HepG2 (cell line): ENCODE results near the gene RNASE13. TPM values are rescaled to one million over a fixed set of nuclear protein-coding genes. Genes with fewer than 3 reads are reported as not detected.

Source experiments
- EZH2 ChIP-seq: conservative IDR thresholded peaks from 2 replicates; pipeline ENCODE4 v1.6.1; 2012; ENCODE audit warnings: mild to moderate bottlenecking, low read depth, low read length, moderate library complexity
- HMG20A ChIP-seq: IDR thresholded peaks from 2 replicates; pipeline ENCODE4 v1.6.1; 2016; ENCODE audit warnings: borderline replicate concordance
- HNF4A ChIP-seq: sonication (generic); formaldehyde crosslinking; IDR thresholded peaks from 2 replicates; pipeline ENCODE4 v1.4.0; 2020; ENCODE audit warnings: missing genetic modification reagents
- IRF2 ChIP-seq: IDR thresholded peaks from 2 replicates; pipeline ENCODE4 v1.6.1; 2018; ENCODE audit warnings: missing genetic modification reagents, missing compliant biosample characterization
- MTA1 ChIP-seq: sonication (generic); formaldehyde crosslinking; IDR thresholded peaks from 2 replicates; pipeline ENCODE4 v1.4.0; 2020; ENCODE audit warnings: missing genetic modification reagents, mild to moderate bottlenecking, borderline replicate concordance
- ZBTB1 ChIP-seq: sonication (generic); formaldehyde crosslinking; IDR thresholded peaks from 2 replicates; pipeline ENCODE4 v1.4.0; 2020; ENCODE audit warnings: missing genetic modification reagents, borderline replicate concordance
- ZFY ChIP-seq: sonication (generic); formaldehyde crosslinking; IDR thresholded peaks from 2 replicates; pipeline ENCODE4 v1.4.0; 2020; ENCODE audit warnings: missing genetic modification reagents
- ZNF143 ChIP-seq: sonication (generic); formaldehyde crosslinking; IDR thresholded peaks from 2 replicates; pipeline ENCODE4 v1.4.0; 2020; ENCODE audit warnings: missing genetic modification reagents
- ZNF232 ChIP-seq: sonication (generic); formaldehyde crosslinking; IDR thresholded peaks from 2 replicates; pipeline ENCODE4 v1.4.0; 2020; ENCODE audit warnings: missing genetic modification reagents, borderline replicate concordance
- ZNF556 ChIP-seq: sonication (generic); formaldehyde crosslinking; IDR thresholded peaks from 2 replicates; pipeline ENCODE4 v1.4.0; 2020; ENCODE audit warnings: mild to moderate bottlenecking, missing genetic modification reagents, borderline replicate concordance
- ZNF557 ChIP-seq: sonication (generic); formaldehyde crosslinking; IDR thresholded peaks from 2 replicates; pipeline ENCODE4 v1.4.0; 2020; ENCODE audit warnings: missing genetic modification reagents
- ZNF558 ChIP-seq: sonication (generic); formaldehyde crosslinking; IDR thresholded peaks from 2 replicates; pipeline ENCODE4 v1.9.0; 2022; ENCODE audit warnings: mild to moderate bottlenecking, missing genetic modification reagents, borderline replicate concordance
- ZNF615 ChIP-seq: sonication (generic); formaldehyde crosslinking; IDR thresholded peaks from 2 replicates; pipeline ENCODE4 v1.5.0; 2020; ENCODE audit warnings: mild to moderate bottlenecking, missing genetic modification reagents, borderline replicate concordance
- ZNF713 ChIP-seq: sonication (generic); formaldehyde crosslinking; IDR thresholded peaks from 2 replicates; pipeline ENCODE4 v1.4.0; 2020; ENCODE audit warnings: mild to moderate bottlenecking, missing genetic modification reagents
- ZNF747 ChIP-seq: sonication (generic); formaldehyde crosslinking; IDR thresholded peaks from 2 replicates; pipeline ENCODE4 v1.8.1; 2023; ENCODE audit warnings: missing genetic modification reagents, mild to moderate bottlenecking, borderline replicate concordance
- polyA plus RNA-seq, 8 experiments: library from polyadenylated mRNA; depleted of rRNA in 3 of 8; stranded (reverse) in 7 of 8; unstranded in 1 of 8; fragments of >200 nt; fragmentation: Illumina TruSeq in 4 of 8; extraction: Trizol in 4 of 8; gene quantifications; 2 replicates each; pipeline versions ENCODE4 v1.2.1 to v1.2.3, GENCODE V29; 2011 to 2016; ENCODE audit warnings: low read depth in 4 of 8, missing spikeins in 1 of 8, mixed read lengths in 1 of 8; ENCODE audit not compliant: insufficient read depth in 1 of 8
- total RNA-seq, 5 experiments: library from RNA; depleted of rRNA; stranded (reverse); fragments of >200 nt; fragmentation: Illumina TruSeq; extraction: Trizol; gene quantifications; 2 replicates each; pipeline ENCODE4 v1.2.3, GENCODE V29; 2016; ENCODE audit warnings: low read depth in 1 of 5
- TF ChIP-seq, protein P1 (sequence below): sonication (generic); formaldehyde crosslinking; conservative IDR thresholded peaks from 2 replicates; pipeline ENCODE4 v1.4.0; 2020; ENCODE audit warnings: missing genetic modification reagents
- TF ChIP-seq, protein P2 (sequence below): sonication (generic); formaldehyde crosslinking; IDR thresholded peaks from 2 replicates; pipeline ENCODE4 v1.8.1; 2023; ENCODE audit warnings: mild to moderate bottlenecking, moderate library complexity, missing genetic modification reagents
- TF ChIP-seq, protein P3 (sequence below): sonication (generic); formaldehyde crosslinking; IDR thresholded peaks from 2 replicates; pipeline ENCODE4 v1.4.0; 2020; ENCODE audit warnings: mild to moderate bottlenecking, missing genetic modification reagents
- TF ChIP-seq, protein P4 (sequence below): sonication (generic); formaldehyde crosslinking; IDR thresholded peaks from 2 replicates; pipeline ENCODE4 v1.5.0; 2020; ENCODE audit warnings: mild to moderate bottlenecking, missing genetic modification reagents, borderline replicate concordance
- TF ChIP-seq, protein P5 (sequence below): IDR thresholded peaks from 2 replicates; pipeline ENCODE4 v1.6.1; 2016; ENCODE audit warnings: mild to moderate bottlenecking, missing biosample characterization, missing genetic modification reagents
- TF ChIP-seq, protein P6 (sequence below): sonication (generic); formaldehyde crosslinking; IDR thresholded peaks from 2 replicates; pipeline ENCODE4 v1.4.0; 2020; ENCODE audit warnings: mild to moderate bottlenecking, missing genetic modification reagents

Gene RNASE13
- total and polyA plus RNA-seq, 2 of the 13 experiments (the other 11 are each of a cell fraction or from before 2014, with no cell fraction given), result 1.0 TPM; not detected in 1

DNA sequence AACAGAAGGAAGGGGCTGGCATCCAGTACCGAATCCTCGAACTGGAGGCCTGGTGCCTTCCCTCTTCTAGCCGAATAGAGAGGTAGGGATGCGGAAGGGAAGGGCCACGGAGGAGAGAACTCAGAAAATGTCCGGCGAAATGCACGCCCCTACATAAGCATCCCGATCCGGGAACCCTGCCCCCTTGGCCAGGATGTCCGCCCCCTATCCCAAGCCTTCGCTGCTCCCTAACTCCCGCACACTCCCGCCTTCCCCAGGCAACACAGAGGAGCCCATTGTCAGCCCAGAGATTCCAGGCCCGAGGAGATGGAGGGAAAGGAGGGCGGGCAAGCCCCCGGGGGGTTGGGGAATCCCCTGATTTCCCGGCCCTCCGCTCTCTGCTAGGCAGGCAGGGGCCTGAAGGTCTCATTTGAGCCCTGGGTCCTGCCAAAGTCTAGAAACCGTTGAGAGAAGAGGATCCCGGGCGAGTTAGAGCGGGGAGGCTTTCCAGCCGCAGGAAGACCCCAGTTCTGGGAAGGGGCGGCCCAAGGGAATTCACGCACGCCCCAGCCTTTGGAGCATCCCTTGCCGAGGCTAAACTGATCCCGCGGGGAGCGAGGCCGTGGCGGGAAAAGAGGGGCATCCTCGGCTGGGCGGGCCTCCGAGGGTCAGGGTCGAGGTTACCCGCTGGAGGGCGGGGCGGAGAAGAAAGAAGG is 34.9 kb upstream of the RNASE13 start (continued):
- TF ChIP-seq ZBTB1 (CRISPR knock-in tag) (no peak), MTA1 (CRISPR knock-in tag) (peak; percentile 28; the same call in 1 of the 2 replicates), EZH2 (no peak), IRF2 (CRISPR knock-in tag) (peak; percentile 27; the same call in 1 of the 2 replicates), ZNF143 (0 out of 2 replicates have a peak, but pooled peaks have one; percentile 27), ZNF747 (CRISPR knock-in tag) (peak; percentile 60; the same call in 1 of the 2 replicates), ZNF556 (CRISPR knock-in tag) (peak; percentile 55; the same call in 1 of the 2 replicates), ZNF558 (0 out of 2 replicates have a peak, but pooled peaks have one; percentile 30), ZNF557 (CRISPR knock-in tag) (no peak), ZNF232 (CRISPR knock-in tag) (peak; percentile 75; the same call in 1 of the 2 replicates), HMG20A (CRISPR knock-in tag) (no peak), ZNF713 (no peak; the same call in 1 of the 2 replicates), ZNF615 (0 out of 2 replicates have a peak, but pooled peaks have one; percentile 34), HNF4A (CRISPR knock-in tag) (peak; percentile 50), ZFY (CRISPR knock-in tag) (peak; percentile 69; the same call in 1 of the 2 replicates)
- TF ChIP-seq, protein P1, sequence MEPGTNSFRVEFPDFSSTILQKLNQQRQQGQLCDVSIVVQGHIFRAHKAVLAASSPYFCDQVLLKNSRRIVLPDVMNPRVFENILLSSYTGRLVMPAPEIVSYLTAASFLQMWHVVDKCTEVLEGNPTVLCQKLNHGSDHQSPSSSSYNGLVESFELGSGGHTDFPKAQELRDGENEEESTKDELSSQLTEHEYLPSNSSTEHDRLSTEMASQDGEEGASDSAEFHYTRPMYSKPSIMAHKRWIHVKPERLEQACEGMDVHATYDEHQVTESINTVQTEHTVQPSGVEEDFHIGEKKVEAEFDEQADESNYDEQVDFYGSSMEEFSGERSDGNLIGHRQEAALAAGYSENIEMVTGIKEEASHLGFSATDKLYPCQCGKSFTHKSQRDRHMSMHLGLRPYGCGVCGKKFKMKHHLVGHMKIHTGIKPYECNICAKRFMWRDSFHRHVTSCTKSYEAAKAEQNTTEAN, result peak; percentile 27; the same call in 1 of the 2 replicates
- TF ChIP-seq, protein P2, sequence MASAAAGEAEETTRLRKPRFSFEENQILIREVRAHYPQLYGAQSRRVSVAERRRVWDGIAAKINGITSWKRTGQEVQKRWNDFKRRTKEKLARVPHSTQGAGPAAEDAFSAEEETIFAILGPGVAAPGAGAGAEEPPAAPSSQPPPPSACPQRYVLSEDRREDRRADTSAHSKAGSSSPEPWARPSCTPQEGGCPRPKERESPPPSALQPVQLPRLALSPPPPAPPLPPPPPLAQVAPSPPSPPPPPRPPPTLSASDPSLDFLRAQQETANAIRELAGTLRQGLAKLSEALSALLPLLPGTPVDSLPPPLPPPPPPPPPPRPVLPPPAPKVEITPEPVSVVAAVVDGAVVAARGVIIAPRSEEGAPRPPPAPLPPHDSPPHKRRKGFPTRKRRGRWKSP (CRISPR knock-in tag), result peak; percentile 35; the same call in 1 of the 2 replicates
- TF ChIP-seq, protein P3, sequence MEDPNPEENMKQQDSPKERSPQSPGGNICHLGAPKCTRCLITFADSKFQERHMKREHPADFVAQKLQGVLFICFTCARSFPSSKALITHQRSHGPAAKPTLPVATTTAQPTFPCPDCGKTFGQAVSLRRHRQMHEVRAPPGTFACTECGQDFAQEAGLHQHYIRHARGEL (CRISPR knock-in tag), result 0 out of 2 replicates have a peak, but pooled peaks have one; percentile 11
- TF ChIP-seq, protein P4, sequence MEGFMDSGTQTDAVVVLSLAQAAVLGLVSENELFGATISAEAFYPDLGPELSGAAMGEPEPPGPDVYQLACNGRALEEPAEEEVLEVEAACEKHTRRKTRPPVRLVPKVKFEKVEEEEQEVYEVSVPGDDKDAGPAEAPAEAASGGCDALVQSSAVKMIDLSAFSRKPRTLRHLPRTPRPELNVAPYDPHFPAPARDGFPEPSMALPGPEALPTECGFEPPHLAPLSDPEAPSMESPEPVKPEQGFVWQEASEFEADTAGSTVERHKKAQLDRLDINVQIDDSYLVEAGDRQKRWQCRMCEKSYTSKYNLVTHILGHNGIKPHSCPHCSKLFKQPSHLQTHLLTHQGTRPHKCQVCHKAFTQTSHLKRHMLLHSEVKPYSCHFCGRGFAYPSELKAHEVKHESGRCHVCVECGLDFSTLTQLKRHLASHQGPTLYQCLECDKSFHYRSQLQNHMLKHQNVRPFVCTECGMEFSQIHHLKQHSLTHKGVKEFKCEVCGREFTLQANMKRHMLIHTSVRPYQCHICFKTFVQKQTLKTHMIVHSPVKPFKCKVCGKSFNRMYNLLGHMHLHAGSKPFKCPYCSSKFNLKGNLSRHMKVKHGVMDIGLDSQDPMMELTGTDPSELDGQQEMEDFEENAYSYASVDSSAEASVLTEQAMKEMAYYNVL (CRISPR knock-in tag), result no peak
- TF ChIP-seq, protein P5, sequence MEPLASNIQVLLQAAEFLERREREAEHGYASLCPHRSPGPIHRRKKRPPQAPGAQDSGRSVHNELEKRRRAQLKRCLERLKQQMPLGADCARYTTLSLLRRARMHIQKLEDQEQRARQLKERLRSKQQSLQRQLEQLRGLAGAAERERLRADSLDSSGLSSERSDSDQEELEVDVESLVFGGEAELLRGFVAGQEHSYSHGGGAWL (CRISPR knock-in tag), result no peak
- TF ChIP-seq, protein P6, sequence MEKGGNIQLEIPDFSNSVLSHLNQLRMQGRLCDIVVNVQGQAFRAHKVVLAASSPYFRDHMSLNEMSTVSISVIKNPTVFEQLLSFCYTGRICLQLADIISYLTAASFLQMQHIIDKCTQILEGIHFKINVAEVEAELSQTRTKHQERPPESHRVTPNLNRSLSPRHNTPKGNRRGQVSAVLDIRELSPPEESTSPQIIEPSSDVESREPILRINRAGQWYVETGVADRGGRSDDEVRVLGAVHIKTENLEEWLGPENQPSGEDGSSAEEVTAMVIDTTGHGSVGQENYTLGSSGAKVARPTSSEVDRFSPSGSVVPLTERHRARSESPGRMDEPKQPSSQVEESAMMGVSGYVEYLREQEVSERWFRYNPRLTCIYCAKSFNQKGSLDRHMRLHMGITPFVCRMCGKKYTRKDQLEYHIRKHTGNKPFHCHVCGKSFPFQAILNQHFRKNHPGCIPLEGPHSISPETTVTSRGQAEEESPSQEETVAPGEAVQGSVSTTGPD (CRISPR knock-in tag), result peak; percentile 28; the same call in 1 of the 2 replicates
